K562 (cell line): Measurements from ENCODE around the gene PCDH9. TPM values are rescaled to one million over a fixed set of nuclear protein-coding genes. Genes with fewer than 3 reads are reported as not detected.

Experiments used
- ATAC-seq: fragments of 200-7000 bp; cut with Tn5 transposase; 3 replicates; pipeline ENCODE4 v1.9.1; 2020; ENCODE audit warnings: moderate library complexity
- BruUV-seq: library from RNA; stranded (reverse); fragments of 400-500 nt; replicated peaks from 2 replicates; lab custom pipeline; 2021; lab: Mats Ljungman, UMichigan
- CTCF ChIA-PET: fragments of 300-600 bp; formaldehyde crosslinking; extraction: SDS; loops from one replicate; lab custom pipeline; 2021; ENCODE audit warnings: low intra/inter-chr PET ratio; lab: Yijun Ruan, JAX
- POLR2A ChIA-PET: fragments of 300-600, 350-650 bp; sonication (Branson Sonifier 250); formaldehyde crosslinking; extraction: SDS; loops from one replicate; lab custom pipeline; 2021; ENCODE audit warnings: antibody characterized with exemption, inconsistent platforms; lab: Yijun Ruan, JAX
- DNase-seq, 4 experiments: peaks; one replicate each; pipeline versions ENCODE4 v3.0.0 to v3.0.0-alpha.2; 2011 to 2018; ENCODE audit warnings: low spot score in 3 of 4, mixed read lengths in 3 of 4; ENCODE audit errors: extremely low read depth in 1 of 4
- FAIRE-seq: peaks from 2 replicates; lab custom pipeline; 2011; peaks lifted over from hg19 to GRCh38; lab: Jason Lieb, UNC
- H2AFZ ChIP-seq: 2 replicates; pipeline ENCODE4 v1.6.0; 2011; ENCODE audit warnings: low read depth, low read length, control low read depth, inconsistent platforms
- H3K27ac ChIP-seq: fragments of 200-600 bp; 3 replicates; pipeline ENCODE4 v1.8.0; 2011; ENCODE audit warnings: low read depth, mild to moderate bottlenecking, control low read depth, inconsistent platforms, low read length, moderate library complexity, mixed read lengths; ENCODE audit errors: extremely low read depth
- H3K27me3 ChIP-seq, 2 experiments: fragments of 300-600 bp in 1 of 2; 2 replicates in 1 of 2; 3 replicates in 1 of 2; pipeline versions ENCODE4 v1.6.0 to v1.8.0; 2011; ENCODE audit warnings: inconsistent platforms in 2 of 2, low read length in 2 of 2, mild to moderate bottlenecking in 1 of 2, mixed read lengths in 1 of 2, moderate library complexity in 1 of 2; ENCODE audit not compliant: control insufficient read depth in 2 of 2, insufficient read depth in 2 of 2
- H3K36me3 ChIP-seq: fragments of 300-600 bp; 3 replicates; pipeline ENCODE4 v1.8.0; 2011; ENCODE audit warnings: mild to moderate bottlenecking, low read length, inconsistent platforms; ENCODE audit not compliant: control insufficient read depth, insufficient read depth
- H3K4me1 ChIP-seq, 2 experiments: fragments of 200-600 bp in 1 of 2; replicated peaks in 1 of 2; 2 replicates in 1 of 2; 3 replicates in 1 of 2; pipeline versions ENCODE4 v1.5.1 to v1.8.0; 2011; ENCODE audit warnings: inconsistent platforms in 2 of 2, low read length in 2 of 2, mild to moderate bottlenecking in 1 of 2, mixed read lengths in 1 of 2, moderate library complexity in 1 of 2; ENCODE audit not compliant: control insufficient read depth in 2 of 2, insufficient read depth in 2 of 2
- H3K4me2 ChIP-seq: 2 replicates; pipeline ENCODE4 v1.6.1; 2011; ENCODE audit warnings: low read length, control low read depth, inconsistent platforms, mixed read lengths; ENCODE audit not compliant: insufficient read depth
- H3K4me3 ChIP-seq: fragments of 200-600 bp; sonication (generic), shearing (Covaris generic); 2 replicates; pipeline ENCODE4 v1.5.1; 2016; ENCODE audit warnings: control low read depth, inconsistent platforms
- H3K79me2 ChIP-seq: fragments of 200-600 bp; 3 replicates; pipeline ENCODE4 v1.8.0; 2011; ENCODE audit warnings: low read length, inconsistent platforms; ENCODE audit not compliant: control insufficient read depth, insufficient read depth
- H3K9ac ChIP-seq, 2 experiments: 2 replicates each; pipeline versions ENCODE4 v1.6.0 to v1.6.1; 2011; ENCODE audit warnings: low read depth in 2 of 2, low read length in 2 of 2, control low read depth in 1 of 2, inconsistent platforms in 1 of 2, mild to moderate bottlenecking in 1 of 2, mixed read lengths in 1 of 2; ENCODE audit not compliant: insufficient read depth in 1 of 2
- H3K9me1 ChIP-seq: one replicate; pipeline ENCODE4 v1.6.0; 2011; ENCODE audit warnings: inconsistent platforms, mild to moderate bottlenecking, low read length, moderate library complexity; ENCODE audit not compliant: control insufficient read depth, insufficient read depth
- H3K9me3 ChIP-seq: replicated peaks from 2 replicates; pipeline ENCODE4 v1.5.1; 2011; ENCODE audit warnings: low read depth, low read length, inconsistent platforms; ENCODE audit not compliant: control insufficient read depth, insufficient read depth
- H4K20me1 ChIP-seq: replicated peaks from 2 replicates; pipeline ENCODE4 v1.6.1; 2011; ENCODE audit warnings: low read length, inconsistent platforms, mixed read lengths; ENCODE audit not compliant: control insufficient read depth, insufficient read depth
- ADNP ChIP-seq: fragments of 200-800 bp; sonication (Bioruptor generic); IDR thresholded peaks from 2 replicates; pipeline ENCODE4 v1.6.1; 2016; ENCODE audit warnings: missing genetic modification characterization, missing compliant biosample characterization
- COPS2 ChIP-seq: fragments of 450-650 bp; conservative IDR thresholded peaks from 2 replicates; pipeline ENCODE4 v1.6.1; 2016; ENCODE audit warnings: mild to moderate bottlenecking, moderate library complexity
- CREM ChIP-seq: IDR thresholded peaks from 2 replicates; pipeline ENCODE4 v1.6.1; 2014; ENCODE audit warnings: antibody characterized with exemption, low read depth
- ETV6 ChIP-seq, 3 experiments: fragments of 150-350 bp in 1 of 3; sonication (generic) in 1 of 3; formaldehyde crosslinking in 1 of 3; IDR thresholded peaks; 2 replicates each; pipeline versions ENCODE4 v1.6.1 to v1.8.0; 2014 to 2022; ENCODE audit warnings: borderline replicate concordance in 2 of 3, low read depth in 2 of 3, antibody characterized with exemption in 1 of 3, low read length in 1 of 3, mild to moderate bottlenecking in 1 of 3, missing genetic modification reagents in 1 of 3
- FOXA3 ChIP-seq, 2 experiments: fragments of 450-650 bp in 1 of 2; sonication (generic) in 1 of 2; formaldehyde crosslinking; IDR thresholded peaks in 1 of 2; conservative IDR thresholded peaks in 1 of 2; 2 replicates each; pipeline versions ENCODE4 v1.4.0 to v1.8.0; 2020 to 2022; ENCODE audit warnings: mild to moderate bottlenecking in 2 of 2, missing genetic modification reagents in 1 of 2
- PRMT5 ChIP-seq: sonication (generic); formaldehyde crosslinking; IDR thresholded peaks from 2 replicates; pipeline ENCODE4 v1.5.0; 2020; ENCODE audit warnings: missing genetic modification reagents
- SIRT6 ChIP-seq: IDR thresholded peaks from one replicate; pipeline ENCODE4 v1.6.1; 2012; ENCODE audit warnings: low read depth, mild to moderate bottlenecking, control low read depth, inconsistent platforms, low read length, moderate library complexity
- SMAD2 ChIP-seq: fragments of 150-350 bp; IDR thresholded peaks from 2 replicates; pipeline ENCODE4 v1.6.1; 2014; ENCODE audit warnings: low read depth, mild to moderate bottlenecking, low read length
- TAF1 ChIP-seq: IDR thresholded peaks from 2 replicates; pipeline ENCODE4 v1.6.1; 2011; ENCODE audit warnings: mild to moderate bottlenecking, low read length, moderate library complexity; ENCODE audit not compliant: insufficient read depth, control insufficient read depth, severe bottlenecking; ENCODE audit errors: extremely low read depth
- TAF9B ChIP-seq: fragments of 450-650 bp; IDR thresholded peaks from 2 replicates; pipeline ENCODE4 v1.6.1; 2018; ENCODE audit warnings: mild to moderate bottlenecking; ENCODE audit not compliant: partially characterized antibody
- TARDBP ChIP-seq: fragments of 450-650 bp; IDR thresholded peaks from 2 replicates; pipeline ENCODE4 v1.6.1; 2016
- WHSC1 ChIP-seq: IDR thresholded peaks from one replicate; pipeline ENCODE4 v1.6.1; 2012; ENCODE audit warnings: low read length, control low read depth, inconsistent platforms
- ZNF551 ChIP-seq: fragments of 250-450 bp; sonication (Bioruptor Pico); IDR thresholded peaks from 2 replicates; pipeline ENCODE4 v1.5.0; 2021; ENCODE audit warnings: mild to moderate bottlenecking, moderate library complexity
- WGBS: fragments of 100-300 bp; shearing (Covaris generic); methylation state at CpG from one replicate; pipeline ENCODE4 v1.1.6; 2016; ENCODE audit warnings: low coverage, mixed read lengths; ENCODE audit not compliant: insufficient coverage; ENCODE audit errors: missing lambda C conversion rate; 5-methylcytosine and 5-hydroxymethylcytosine counted together
- in situ Hi-C: fragments of 300-500 bp; cut with MboI; formaldehyde crosslinking; loops from 4 replicates; pipeline ENCODE4 v1.15.0; 2018; ENCODE audit warnings: inconsistent platforms, mixed read lengths
- intact Hi-C: fragments of 100-400 bp; cut with micrococcal nuclease; formaldehyde crosslinking; loops from 2 replicates; pipeline ENCODE4 v1.14.2; 2022
- polyA plus RNA-seq, 8 experiments: library from polyadenylated mRNA; depleted of rRNA in 4 of 8; stranded (reverse) in 5 of 8; unstranded in 3 of 8; fragments of >200 nt; fragmentation: Nextera tagmentation in 2 of 8; fragmentation: Illumina TruSeq in 1 of 8; extraction: Ambion mirVana in 2 of 8; extraction: Trizol in 1 of 8; gene quantifications; 2 replicates each; pipeline versions ENCODE4 v1.2.1 to v1.2.3, GENCODE V29; 2011 to 2014; ENCODE audit warnings: inconsistent platforms in 1 of 8, missing spikeins in 1 of 8
- total RNA-seq, 7 experiments: library from RNA; depleted of rRNA in 6 of 7; stranded (reverse); fragments of >200 nt in 6 of 7; fragmentation: Illumina TruSeq in 2 of 7; extraction: Trizol in 2 of 7; gene quantifications; 2 replicates each; pipeline versions ENCODE4 v1.2.1 to v1.2.3, GENCODE V29; 2011 to 2021; ENCODE audit warnings: low replicate concordance in 1 of 7
- TF ChIP-seq, protein P1 (sequence below): fragments of 250-450 bp; sonication (Bioruptor Pico); IDR thresholded peaks from 2 replicates; pipeline ENCODE4 v1.8.0; 2021; ENCODE audit warnings: mild to moderate bottlenecking, moderate library complexity
- TF ChIP-seq, protein P2 (sequence below): fragments of 250-450 bp; sonication (Bioruptor Pico); IDR thresholded peaks from 2 replicates; pipeline ENCODE4 v1.4.0; 2020; ENCODE audit warnings: mild to moderate bottlenecking
- TF ChIP-seq, protein P3 (sequence below): fragments of 250-450 bp; sonication (Bioruptor Pico); IDR thresholded peaks from 2 replicates; pipeline ENCODE4 v1.8.0; 2021; ENCODE audit warnings: moderate library complexity, mild to moderate bottlenecking, inconsistent platforms
- TF ChIP-seq, protein P4 (sequence below): fragments of 250-450 bp; sonication (Bioruptor Pico); IDR thresholded peaks from 2 replicates; pipeline ENCODE4 v1.8.0; 2022; ENCODE audit warnings: moderate library complexity, mild to moderate bottlenecking, inconsistent platforms

The PCDH9 gene
- total and polyA plus RNA-seq, 9 of the 15 experiments (the other 6 are each of a cell fraction or from before 2014, with no cell fraction given) = 1.1 to 6.7 (median 4.9) TPM

DNA sequence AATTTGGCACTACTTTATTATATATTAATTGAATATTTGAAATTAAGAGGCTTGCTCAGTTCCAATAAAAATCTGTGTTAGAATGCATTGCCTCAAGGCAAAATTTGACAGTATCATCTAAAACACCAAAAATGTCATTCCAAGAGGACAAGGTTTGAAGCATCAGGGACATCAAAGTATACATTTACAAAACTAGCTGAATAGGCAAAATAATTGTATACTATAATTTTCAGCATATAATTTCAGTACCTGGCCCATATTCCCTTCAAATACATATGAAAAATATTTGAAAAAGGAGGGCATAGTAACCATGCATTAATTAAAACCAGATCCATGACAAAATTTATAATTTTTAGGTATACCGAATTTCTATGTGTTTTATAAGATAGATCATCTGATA lies 963.8 kb downstream of the PCDH9 start:
- DNase-seq = no peak
- CTCF ChIA-PET = no interaction called here
- WGBS = 0% methylated on average over 1 of the region's 1 CpG
- H3K9ac ChIP-seq = no peak overlapping the region
- intact Hi-C loops = no loop called here
- no peaks in the 10 kb centered on the region for H3K4me1 ChIP-seq
- BruUV-seq = no TSS peak
- H3K4me3 ChIP-seq = no peak overlapping the region
- no peaks in the 10 kb centered on the region for H3K9me3 ChIP-seq
- in situ Hi-C loops = no loop called here
- no peak for FAIRE-seq
- no peak overlapping the region for H2AFZ ChIP-seq
- H4K20me1 ChIP-seq = no peaks in the 10 kb centered on the region
- no peaks in the 10 kb centered on the region for H3K79me2 ChIP-seq
- POLR2A ChIA-PET = no interaction called here
- no peak for ATAC-seq
- H3K27ac ChIP-seq = no peak overlapping the region
- H3K36me3 ChIP-seq = no peaks in the 10 kb centered on the region
- H3K4me2 ChIP-seq = no peak overlapping the region
- no peaks in the 10 kb centered on the region for H3K27me3 ChIP-seq
- no peaks in the 10 kb centered on the region for H3K9me1 ChIP-seq
- TF ChIP-seq, protein P1, sequence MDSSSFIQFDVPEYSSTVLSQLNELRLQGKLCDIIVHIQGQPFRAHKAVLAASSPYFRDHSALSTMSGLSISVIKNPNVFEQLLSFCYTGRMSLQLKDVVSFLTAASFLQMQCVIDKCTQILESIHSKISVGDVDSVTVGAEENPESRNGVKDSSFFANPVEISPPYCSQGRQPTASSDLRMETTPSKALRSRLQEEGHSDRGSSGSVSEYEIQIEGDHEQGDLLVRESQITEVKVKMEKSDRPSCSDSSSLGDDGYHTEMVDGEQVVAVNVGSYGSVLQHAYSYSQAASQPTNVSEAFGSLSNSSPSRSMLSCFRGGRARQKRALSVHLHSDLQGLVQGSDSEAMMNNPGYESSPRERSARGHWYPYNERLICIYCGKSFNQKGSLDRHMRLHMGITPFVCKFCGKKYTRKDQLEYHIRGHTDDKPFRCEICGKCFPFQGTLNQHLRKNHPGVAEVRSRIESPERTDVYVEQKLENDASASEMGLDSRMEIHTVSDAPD (CRISPR knock-in tag) = no peak
- TF ChIP-seq SIRT6 (no peak), TAF1 (no peak), TAF9B (no peak), PRMT5 (CRISPR knock-in tag) (no peak), FOXA3 (CRISPR knock-in tag; conservative IDR thresholded peaks at IDR 0.05 in 1 of 2, IDR thresholded peaks at IDR 0.05 in 1 of 2) (no peak), WHSC1 (no peak), COPS2 (no peak), TARDBP (no peak), SMAD2 (no peak), ETV6 (IDR thresholded peaks at IDR 0.05; ENCODE audit: borderline replicate concordance in 1 of 2, low read depth in 2 of 2, low read length in 1 of 2) (no peak), ETV6 (CRISPR knock-in tag; IDR thresholded peaks at IDR 0.05; ENCODE audit: borderline replicate concordance) (no peak), ZNF551 (CRISPR knock-in tag) (no peak), CREM (no peak), ADNP (tag) (no peak)
- TF ChIP-seq, protein P2, sequence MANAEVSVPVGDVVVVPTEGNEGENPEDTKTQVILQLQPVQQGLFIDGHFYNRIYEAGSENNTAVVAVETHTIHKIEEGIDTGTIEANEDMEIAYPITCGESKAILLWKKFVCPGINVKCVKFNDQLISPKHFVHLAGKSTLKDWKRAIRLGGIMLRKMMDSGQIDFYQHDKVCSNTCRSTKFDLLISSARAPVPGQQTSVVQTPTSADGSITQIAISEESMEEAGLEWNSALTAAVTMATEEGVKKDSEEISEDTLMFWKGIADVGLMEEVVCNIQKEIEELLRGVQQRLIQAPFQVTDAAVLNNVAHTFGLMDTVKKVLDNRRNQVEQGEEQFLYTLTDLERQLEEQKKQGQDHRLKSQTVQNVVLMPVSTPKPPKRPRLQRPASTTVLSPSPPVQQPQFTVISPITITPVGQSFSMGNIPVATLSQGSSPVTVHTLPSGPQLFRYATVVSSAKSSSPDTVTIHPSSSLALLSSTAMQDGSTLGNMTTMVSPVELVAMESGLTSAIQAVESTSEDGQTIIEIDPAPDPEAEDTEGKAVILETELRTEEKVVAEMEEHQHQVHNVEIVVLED (CRISPR knock-in tag) = no peak
- TF ChIP-seq, protein P3, sequence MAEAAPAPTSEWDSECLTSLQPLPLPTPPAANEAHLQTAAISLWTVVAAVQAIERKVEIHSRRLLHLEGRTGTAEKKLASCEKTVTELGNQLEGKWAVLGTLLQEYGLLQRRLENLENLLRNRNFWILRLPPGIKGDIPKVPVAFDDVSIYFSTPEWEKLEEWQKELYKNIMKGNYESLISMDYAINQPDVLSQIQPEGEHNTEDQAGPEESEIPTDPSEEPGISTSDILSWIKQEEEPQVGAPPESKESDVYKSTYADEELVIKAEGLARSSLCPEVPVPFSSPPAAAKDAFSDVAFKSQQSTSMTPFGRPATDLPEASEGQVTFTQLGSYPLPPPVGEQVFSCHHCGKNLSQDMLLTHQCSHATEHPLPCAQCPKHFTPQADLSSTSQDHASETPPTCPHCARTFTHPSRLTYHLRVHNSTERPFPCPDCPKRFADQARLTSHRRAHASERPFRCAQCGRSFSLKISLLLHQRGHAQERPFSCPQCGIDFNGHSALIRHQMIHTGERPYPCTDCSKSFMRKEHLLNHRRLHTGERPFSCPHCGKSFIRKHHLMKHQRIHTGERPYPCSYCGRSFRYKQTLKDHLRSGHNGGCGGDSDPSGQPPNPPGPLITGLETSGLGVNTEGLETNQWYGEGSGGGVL (CRISPR knock-in tag) = no peak
- TF ChIP-seq, protein P4, sequence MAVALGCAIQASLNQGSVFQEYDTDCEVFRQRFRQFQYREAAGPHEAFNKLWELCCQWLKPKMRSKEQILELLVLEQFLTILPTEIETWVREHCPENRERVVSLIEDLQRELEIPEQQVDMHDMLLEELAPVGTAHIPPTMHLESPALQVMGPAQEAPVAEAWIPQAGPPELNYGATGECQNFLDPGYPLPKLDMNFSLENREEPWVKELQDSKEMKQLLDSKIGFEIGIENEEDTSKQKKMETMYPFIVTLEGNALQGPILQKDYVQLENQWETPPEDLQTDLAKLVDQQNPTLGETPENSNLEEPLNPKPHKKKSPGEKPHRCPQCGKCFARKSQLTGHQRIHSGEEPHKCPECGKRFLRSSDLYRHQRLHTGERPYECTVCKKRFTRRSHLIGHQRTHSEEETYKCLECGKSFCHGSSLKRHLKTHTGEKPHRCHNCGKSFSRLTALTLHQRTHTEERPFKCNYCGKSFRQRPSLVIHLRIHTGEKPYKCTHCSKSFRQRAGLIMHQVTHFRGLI (CRISPR knock-in tag) = no peak
